HepG2 (cell line): ENCODE results near the gene CAPN11. TPM values are rescaled to one million over a fixed set of nuclear protein-coding genes. Genes with fewer than 3 reads are reported as not detected.

Experiments
- ATAC-seq: fragments of 200-7000 bp; cut with Tn5 transposase; 3 replicates; pipeline ENCODE4 v1.9.1; 2020; ENCODE audit warnings: mild to moderate bottlenecking, moderate library complexity
- BruUV-seq: library from RNA; stranded (reverse); fragments of 400-500 nt; replicated peaks from 2 replicates; lab custom pipeline; 2021; lab: Mats Ljungman, UMichigan
- CTCF ChIA-PET: fragments of 300-600 bp; formaldehyde crosslinking; extraction: SDS; loops from one replicate; lab custom pipeline; 2021; ENCODE audit warnings: low total read pairs, inconsistent platforms, low intra/inter-chr PET ratio; lab: Yijun Ruan, JAX
- POLR2A ChIA-PET: fragments of 350-600 bp; sonication (Branson Sonifier 250); formaldehyde crosslinking; loops from one replicate; lab custom pipeline; 2020; ENCODE audit warnings: antibody characterized with exemption, inconsistent platforms; lab: Yijun Ruan, JAX
- DNase-seq: peaks from one replicate; pipeline ENCODE4 v3.0.0-alpha.2; 2015; ENCODE audit warnings: low spot score
- FAIRE-seq: peaks from 3 replicates; lab custom pipeline; 2011; peaks lifted over from hg19 to GRCh38; lab: Jason Lieb, UNC
- H2AFZ ChIP-seq: one replicate; pipeline ENCODE4 v1.6.1; 2011; ENCODE audit warnings: low read length, inconsistent platforms
- H3K27ac ChIP-seq: fragments of 300-600 bp; 3 replicates; pipeline ENCODE4 v1.8.0; 2011; ENCODE audit warnings: mixed run types, mild to moderate bottlenecking, mixed read lengths, low read length, inconsistent platforms; ENCODE audit not compliant: insufficient read depth; ENCODE audit errors: extremely low read length
- H3K27me3 ChIP-seq, 2 experiments: fragments of 200-600 bp in 1 of 2; 2 replicates in 1 of 2; 3 replicates in 1 of 2; pipeline versions ENCODE4 v1.6.0 to v1.8.0; 2011; ENCODE audit warnings: low read length in 2 of 2, mild to moderate bottlenecking in 2 of 2, moderate library complexity in 2 of 2, inconsistent platforms in 1 of 2; ENCODE audit not compliant: insufficient read depth in 2 of 2, control insufficient read depth in 1 of 2
- H3K36me3 ChIP-seq, 2 experiments: fragments of 200-600 bp in 1 of 2; replicated peaks in 1 of 2; 2 replicates in 1 of 2; 3 replicates in 1 of 2; pipeline versions ENCODE4 v1.5.1 to v1.8.0; 2011; ENCODE audit warnings: low read length in 2 of 2, inconsistent platforms in 1 of 2; ENCODE audit not compliant: insufficient read depth in 2 of 2, control insufficient read depth in 1 of 2
- H3K4me1 ChIP-seq: 2 replicates; pipeline ENCODE4 v1.5.1; 2012; ENCODE audit warnings: low read length, inconsistent platforms; ENCODE audit not compliant: insufficient read depth
- H3K4me2 ChIP-seq: 2 replicates; pipeline ENCODE4 v1.6.0; 2011; ENCODE audit warnings: low read depth, low read length, inconsistent platforms
- H3K4me3 ChIP-seq, 3 experiments: fragments of 200-600 bp in 1 of 3; sonication (generic), shearing (Covaris generic) in 1 of 3; replicated peaks in 1 of 3; 2 replicates each; pipeline ENCODE4 v1.5.1; 2011 to 2016; ENCODE audit warnings: low read length in 3 of 3, inconsistent platforms in 2 of 3, low read depth in 2 of 3, mild to moderate bottlenecking in 2 of 3, control low read depth in 1 of 3, mixed read lengths in 1 of 3; ENCODE audit not compliant: insufficient read depth in 1 of 3
- H3K79me2 ChIP-seq: one replicate; pipeline ENCODE4 v1.6.1; 2011; ENCODE audit warnings: low read length, inconsistent platforms; ENCODE audit not compliant: insufficient read depth
- H3K9ac ChIP-seq: 2 replicates; pipeline ENCODE4 v1.6.0; 2011; ENCODE audit warnings: mild to moderate bottlenecking, low read depth, low read length, inconsistent platforms; ENCODE audit not compliant: insufficient read depth
- H3K9me3 ChIP-seq: 2 replicates; pipeline ENCODE4 v1.5.1; 2012; ENCODE audit warnings: mild to moderate bottlenecking, low read length
- H4K20me1 ChIP-seq: 2 replicates; pipeline ENCODE4 v1.6.0; 2011; ENCODE audit warnings: inconsistent platforms, mild to moderate bottlenecking, low read length, moderate library complexity; ENCODE audit not compliant: insufficient read depth
- AGO2 ChIP-seq: fragments of 200-400 bp; formaldehyde crosslinking; optimal IDR thresholded peaks from 2 replicates; pipeline ENCODE3; 2017; ENCODE audit warnings: mild to moderate bottlenecking, low read depth, low read length, moderate library complexity
- ISX ChIP-seq: sonication (generic); formaldehyde crosslinking; conservative IDR thresholded peaks from 2 replicates; pipeline ENCODE4 v1.5.0; 2020; ENCODE audit warnings: missing genetic modification reagents
- JDP2 ChIP-seq: sonication (generic); formaldehyde crosslinking; IDR thresholded peaks from 2 replicates; pipeline ENCODE4 v1.8.1; 2022; ENCODE audit warnings: missing genetic modification reagents, borderline replicate concordance
- KLF11 ChIP-seq: IDR thresholded peaks from 2 replicates; pipeline ENCODE4 v1.6.1; 2016; ENCODE audit warnings: missing compliant biosample characterization
- MAFK ChIP-seq, 2 experiments: IDR thresholded peaks in 1 of 2; conservative IDR thresholded peaks in 1 of 2; 2 replicates each; pipeline ENCODE4 v1.6.1; 2011; ENCODE audit warnings: improper control_type of control experiment in 2 of 2, low read length in 2 of 2
- PATZ1 ChIP-seq: sonication (generic); formaldehyde crosslinking; IDR thresholded peaks from 2 replicates; pipeline ENCODE4 v1.4.0; 2020; ENCODE audit warnings: missing genetic modification reagents
- POLR2A ChIP-seq, 2 experiments: IDR thresholded peaks; 2 replicates each; pipeline ENCODE4 v1.6.1; 2011; ENCODE audit warnings: low read depth in 2 of 2, low read length in 2 of 2, mild to moderate bottlenecking in 1 of 2, moderate library complexity in 1 of 2; ENCODE audit not compliant: insufficient read depth in 1 of 2
- RFXANK ChIP-seq: IDR thresholded peaks from 2 replicates; pipeline ENCODE4 v1.6.1; 2016
- ZNF629 ChIP-seq: sonication (generic); formaldehyde crosslinking; conservative IDR thresholded peaks from 2 replicates; pipeline ENCODE4 v1.5.0; 2020; ENCODE audit warnings: missing genetic modification reagents
- ZNF7 ChIP-seq: IDR thresholded peaks from 2 replicates; pipeline ENCODE4 v1.6.1; 2016; ENCODE audit warnings: missing biosample characterization, missing genetic modification reagents
- WGBS: methylation state at CpG from one replicate; pipeline ENCODE4 v1.1.6; 2017; ENCODE audit warnings: low lambda C conversion rate; 5-methylcytosine and 5-hydroxymethylcytosine counted together
- in situ Hi-C: cut with HindIII; loops from 2 replicates; pipeline ENCODE4 v1.10.0; 2017; ENCODE audit warnings: low pct_unique_long_range_greater_than_20kb; ENCODE audit not compliant: extremely low pct_ligation_motif_present
- intact Hi-C: fragments of 100-400 bp; cut with micrococcal nuclease; formaldehyde crosslinking; loops from one replicate; pipeline ENCODE4 v1.10.0; 2022; ENCODE audit not compliant: unreplicated experiment
- polyA plus RNA-seq, 8 experiments: library from polyadenylated mRNA; depleted of rRNA in 3 of 8; stranded (reverse) in 7 of 8; unstranded in 1 of 8; fragments of >200 nt; fragmentation: Illumina TruSeq in 4 of 8; extraction: Trizol in 4 of 8; gene quantifications; 2 replicates each; pipeline versions ENCODE4 v1.2.1 to v1.2.3, GENCODE V29; 2011 to 2016; ENCODE audit warnings: low read depth in 4 of 8, missing spikeins in 1 of 8, mixed read lengths in 1 of 8; ENCODE audit not compliant: insufficient read depth in 1 of 8
- total RNA-seq, 5 experiments: library from RNA; depleted of rRNA; stranded (reverse); fragments of >200 nt; fragmentation: Illumina TruSeq; extraction: Trizol; gene quantifications; 2 replicates each; pipeline ENCODE4 v1.2.3, GENCODE V29; 2016; ENCODE audit warnings: low read depth in 1 of 5
- TF ChIP-seq, protein P1 (sequence below): sonication (generic); formaldehyde crosslinking; IDR thresholded peaks from 2 replicates; pipeline ENCODE4 v1.8.0; 2022; ENCODE audit warnings: missing genetic modification reagents, low read depth, mild to moderate bottlenecking, borderline replicate concordance
- TF ChIP-seq, protein P2 (sequence below): sonication (generic); formaldehyde crosslinking; IDR thresholded peaks from 2 replicates; pipeline ENCODE4 v1.5.0; 2020; ENCODE audit warnings: missing genetic modification reagents
- TF ChIP-seq, protein P3 (sequence below): sonication (generic); formaldehyde crosslinking; IDR thresholded peaks from 2 replicates; pipeline ENCODE4 v1.4.0; 2020; ENCODE audit warnings: missing genetic modification reagents

The CAPN11 gene
- total and polyA plus RNA-seq, 2 of the 13 experiments (the other 11 are each of a cell fraction or from before 2014, with no cell fraction given) = 0.07 to 0.11 TPM

DNA sequence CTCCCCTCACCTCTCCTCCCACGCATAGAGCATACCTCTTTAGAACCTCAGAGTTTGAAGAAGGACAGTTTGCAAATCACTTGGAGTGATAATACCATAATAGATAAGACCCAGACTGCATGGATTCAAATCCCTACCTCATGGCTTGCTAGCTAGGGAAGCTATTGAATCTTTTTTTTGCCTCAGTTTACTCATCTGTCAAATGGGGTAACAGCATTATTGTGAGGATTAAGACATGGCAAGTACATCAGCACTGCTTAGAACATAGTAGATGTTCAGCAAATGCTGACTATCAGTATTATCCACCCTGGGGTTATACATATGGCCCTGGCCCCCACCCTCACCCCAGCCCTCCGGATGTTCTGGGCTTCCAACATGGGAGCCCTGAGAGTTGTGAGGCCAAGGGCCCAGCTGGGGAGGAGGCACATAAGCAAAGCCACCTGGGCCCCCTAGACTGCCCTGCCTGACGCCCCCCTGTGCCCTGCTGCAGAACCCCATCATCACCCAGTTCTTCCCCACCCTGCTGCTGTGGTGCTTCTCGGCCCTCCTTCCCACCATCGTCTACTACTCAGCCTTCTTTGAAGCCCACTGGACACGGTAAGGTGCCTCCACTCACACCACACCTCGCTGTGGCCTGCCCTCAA lies 9.1 kb upstream of the CAPN11 start:
- no peak overlapping the region for H3K4me3 ChIP-seq
- no peak overlapping the region for H3K9ac ChIP-seq
- H3K4me1 ChIP-seq = peaks cover 9% of the 10 kb centered on the region
- H2AFZ ChIP-seq = no peak overlapping the region
- in situ Hi-C loops (loop anchor here (5.0 kb wide), 1 partner anchor 47 kb away; no protein-coding TSS in a partner anchor), intact Hi-C loops (loop anchor here (2.0 kb wide), 1 partner anchor 21 kb away; no protein-coding TSS in a partner anchor)
- FAIRE-seq = no peak
- WGBS = 98% methylated on average over 7 of the region's 7 CpGs
- H3K9me3 ChIP-seq = no peaks in the 10 kb centered on the region
- H3K79me2 ChIP-seq = no peaks in the 10 kb centered on the region
- no peak for ATAC-seq
- H3K27ac ChIP-seq = no peak overlapping the region
- BruUV-seq = no TSS peak
- no peaks in the 10 kb centered on the region for H3K27me3 ChIP-seq
- no peak for DNase-seq
- no peaks in the 10 kb centered on the region for H4K20me1 ChIP-seq
- POLR2A ChIA-PET = no interaction called here
- H3K36me3 ChIP-seq = peaks cover 33 to 53% of the 10 kb centered on the region in 2 experiments
- H3K4me2 ChIP-seq = no peak overlapping the region
- TF ChIP-seq AGO2 (peak; percentile 50), MAFK (conservative IDR thresholded peaks at IDR 0.05 in 1 of 2, IDR thresholded peaks at IDR 0.05 in 1 of 2; ENCODE audit: low read length in 2 of 2) (0 out of 4 replicates have a peak, but pooled peaks of 1 of the 2 experiments have one; percentile 14), POLR2A (IDR thresholded peaks at IDR 0.05; ENCODE audit: insufficient read depth in 1 of 2, low read depth in 2 of 2, low read length in 2 of 2) (0 out of 4 replicates have a peak, but pooled peaks of 1 of the 2 experiments have one; percentile 17), RFXANK (CRISPR knock-in tag) (no peak), ZNF629 (CRISPR knock-in tag) (peak; percentile 87)
- TF ChIP-seq, all 625 proteins: peak for 4
- CTCF ChIA-PET = interaction anchor here (5.8 kb wide), 1 partner anchor 51 kb away, joined by 74 read pairs; no protein-coding TSS in a partner anchor

DNA sequence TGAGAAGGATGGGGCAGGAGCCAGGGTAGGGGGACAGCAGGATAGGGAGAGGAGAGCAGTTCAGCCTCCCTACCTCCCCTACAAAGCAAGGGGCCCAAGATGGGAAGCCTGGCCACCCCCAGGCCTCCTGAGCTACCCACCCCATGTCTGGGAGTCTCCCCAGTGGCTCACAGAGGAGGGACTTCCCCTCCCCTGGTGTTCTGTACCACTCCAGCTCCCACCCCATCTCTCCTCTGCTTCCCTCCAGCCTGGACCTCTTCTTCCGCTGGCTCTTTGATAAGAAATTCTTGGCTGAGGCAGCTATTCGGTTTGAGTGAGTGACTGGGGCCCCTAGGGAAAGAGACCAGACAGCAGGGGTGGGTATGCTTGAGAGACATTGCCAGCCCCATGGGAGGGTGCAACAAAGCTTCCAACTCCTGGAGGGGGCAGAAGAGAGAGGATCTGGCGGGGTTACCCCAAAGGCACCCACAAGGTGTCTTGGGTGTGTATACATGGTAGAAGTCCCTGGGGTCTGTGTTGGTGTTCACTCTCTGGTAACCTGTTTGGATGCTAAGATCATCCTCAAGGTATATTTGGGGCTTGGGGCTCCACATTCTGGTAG lies 8.2 kb upstream of the CAPN11 start:
- BruUV-seq = no TSS peak
- intact Hi-C loops = loop anchor here (2.0 kb wide), 1 partner anchor 22 kb away; no protein-coding TSS in a partner anchor
- Histone ChIP-seq H3K4me1 (peaks cover 18% of the 10 kb centered on the region), H2AFZ (no peak overlapping the region), H3K4me2 (no peak overlapping the region), H3K27ac (no peak overlapping the region), H3K9ac (no peak overlapping the region), H3K36me3 (peaks cover 33 to 53% of the 10 kb centered on the region in 2 experiments), H3K79me2 (no peaks in the 10 kb centered on the region), H4K20me1 (no peaks in the 10 kb centered on the region), H3K27me3 (no peaks in the 10 kb centered on the region), H3K4me3 (no peak overlapping the region), H3K9me3 (no peaks in the 10 kb centered on the region)
- no peak for FAIRE-seq
- DNase-seq = no peak
- CTCF ChIA-PET = interaction anchor here (5.8 kb wide), 1 partner anchor 52 kb away, joined by 74 read pairs; no protein-coding TSS in a partner anchor
- POLR2A ChIA-PET = no interaction called here
- WGBS = 97% methylated on average over 3 of the region's 3 CpGs
- no peak for ATAC-seq
- in situ Hi-C loops = loop anchor here (5.0 kb wide), 1 partner anchor 48 kb away; no protein-coding TSS in a partner anchor
- TF ChIP-seq KLF11 (CRISPR knock-in tag) (no peak), ISX (CRISPR knock-in tag) (no peak), PATZ1 (CRISPR knock-in tag) (no peak), JDP2 (CRISPR knock-in tag) (no peak), ZNF7 (CRISPR knock-in tag) (no peak)
- TF ChIP-seq, protein P1, sequence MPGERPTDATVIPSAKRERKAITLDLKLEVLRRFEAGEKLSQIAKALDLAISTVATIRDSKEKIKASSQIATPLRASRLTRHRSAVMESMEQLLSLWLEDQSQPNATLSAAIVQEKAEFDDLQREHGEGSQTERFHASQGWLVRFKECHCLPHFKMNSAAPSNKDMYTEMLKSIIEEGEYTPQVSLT = no peak
- TF ChIP-seq, protein P2, sequence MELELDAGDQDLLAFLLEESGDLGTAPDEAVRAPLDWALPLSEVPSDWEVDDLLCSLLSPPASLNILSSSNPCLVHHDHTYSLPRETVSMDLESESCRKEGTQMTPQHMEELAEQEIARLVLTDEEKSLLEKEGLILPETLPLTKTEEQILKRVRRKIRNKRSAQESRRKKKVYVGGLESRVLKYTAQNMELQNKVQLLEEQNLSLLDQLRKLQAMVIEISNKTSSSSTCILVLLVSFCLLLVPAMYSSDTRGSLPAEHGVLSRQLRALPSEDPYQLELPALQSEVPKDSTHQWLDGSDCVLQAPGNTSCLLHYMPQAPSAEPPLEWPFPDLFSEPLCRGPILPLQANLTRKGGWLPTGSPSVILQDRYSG (CRISPR knock-in tag) = no peak
- TF ChIP-seq, protein P3, sequence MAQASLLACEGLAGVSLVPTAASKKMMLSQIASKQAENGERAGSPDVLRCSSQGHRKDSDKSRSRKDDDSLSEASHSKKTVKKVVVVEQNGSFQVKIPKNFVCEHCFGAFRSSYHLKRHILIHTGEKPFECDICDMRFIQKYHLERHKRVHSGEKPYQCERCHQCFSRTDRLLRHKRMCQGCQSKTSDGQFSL = no peak
